ENCODE data around the gene SURF4.

SURF4 gene

GRCh38 chr9:133375724-133376654 lies at the start of gene SURF4, which contains the start of gene STKLD1:
Gene SURF4 (minus strand): TSS chr9:133376060. CDS start chr9:133375969, 91 bp downstream.
Gene STKLD1 (plus strand): TSS chr9:133376366. CDS start chr9:133376474, 108 bp downstream.
- peak; percentile 98 for DNase-seq (ENCODE audit: low read depth, low spot score)

GRCh38 chr9:133425049-133425632 lies 49.3 kb upstream of the SURF4 start:
- no peak for DNase-seq (ENCODE audit: low read depth, low spot score)

DNA sequence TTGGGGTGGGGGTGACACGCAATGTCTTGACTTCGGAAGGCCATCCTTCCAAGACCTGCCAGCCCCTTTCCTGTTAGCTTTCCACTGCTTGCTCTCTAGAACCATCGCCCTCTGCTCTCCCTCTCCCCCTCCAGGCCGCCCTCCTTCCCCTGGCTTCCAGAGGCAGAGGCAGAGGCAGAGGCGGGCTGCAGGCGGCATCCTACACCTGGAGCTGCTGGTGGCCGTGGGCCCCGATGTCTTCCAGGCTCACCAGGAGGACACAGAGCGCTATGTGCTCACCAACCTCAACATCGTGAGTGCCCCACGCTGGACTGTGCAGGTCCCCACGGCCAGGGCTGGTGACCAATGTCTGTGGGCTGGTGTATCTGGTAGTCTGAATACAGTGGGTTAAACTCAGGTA lies 48.3 kb upstream of the SURF4 start:
- DNase-seq (ENCODE audit: low read depth, low spot score) = no peak

GRCh38 chr9:133423216-133423615 lies 47.4 kb upstream of the SURF4 start:
- no peak for DNase-seq (ENCODE audit: low read depth, low spot score)

GRCh38 chr9:133421615-133422542 lies 46.0 kb upstream of the SURF4 start, which contains the start of gene ADAMTS13:
Gene ADAMTS13 (plus strand): TSS chr9:133422367. CDS start chr9:133422444, 77 bp downstream.
- peak; percentile 78 for DNase-seq (ENCODE audit: low read depth, low spot score)

GRCh38 chr9:133420392-133420827 lies 44.5 kb upstream of the SURF4 start:
- peak; percentile 30 for DNase-seq (ENCODE audit: low read depth, low spot score)

- DNase-seq (ENCODE audit: low read depth, low spot score) = no peak
Measured at GRCh38 chr9:133419005-133419404, 43.1 kb upstream of the SURF4 start.

GRCh38 chr9:133417541-133418461 lies 41.9 kb upstream of the SURF4 start, which contains the start of gene REXO4:
Gene REXO4 (minus strand): TSS chr9:133418010. CDS start chr9:133417844, 166 bp downstream.
- DNase-seq (ENCODE audit: low read depth, low spot score) = peak; percentile 96

- DNase-seq (ENCODE audit: low read depth, low spot score) = no peak
Measured at GRCh38 chr9:133415170-133415569, 39.3 kb upstream of the SURF4 start.

- DNase-seq (ENCODE audit: low read depth, low spot score) = no peak
Measured at GRCh38 chr9:133408042-133408441, 32.2 kb upstream of the SURF4 start.

DNA sequence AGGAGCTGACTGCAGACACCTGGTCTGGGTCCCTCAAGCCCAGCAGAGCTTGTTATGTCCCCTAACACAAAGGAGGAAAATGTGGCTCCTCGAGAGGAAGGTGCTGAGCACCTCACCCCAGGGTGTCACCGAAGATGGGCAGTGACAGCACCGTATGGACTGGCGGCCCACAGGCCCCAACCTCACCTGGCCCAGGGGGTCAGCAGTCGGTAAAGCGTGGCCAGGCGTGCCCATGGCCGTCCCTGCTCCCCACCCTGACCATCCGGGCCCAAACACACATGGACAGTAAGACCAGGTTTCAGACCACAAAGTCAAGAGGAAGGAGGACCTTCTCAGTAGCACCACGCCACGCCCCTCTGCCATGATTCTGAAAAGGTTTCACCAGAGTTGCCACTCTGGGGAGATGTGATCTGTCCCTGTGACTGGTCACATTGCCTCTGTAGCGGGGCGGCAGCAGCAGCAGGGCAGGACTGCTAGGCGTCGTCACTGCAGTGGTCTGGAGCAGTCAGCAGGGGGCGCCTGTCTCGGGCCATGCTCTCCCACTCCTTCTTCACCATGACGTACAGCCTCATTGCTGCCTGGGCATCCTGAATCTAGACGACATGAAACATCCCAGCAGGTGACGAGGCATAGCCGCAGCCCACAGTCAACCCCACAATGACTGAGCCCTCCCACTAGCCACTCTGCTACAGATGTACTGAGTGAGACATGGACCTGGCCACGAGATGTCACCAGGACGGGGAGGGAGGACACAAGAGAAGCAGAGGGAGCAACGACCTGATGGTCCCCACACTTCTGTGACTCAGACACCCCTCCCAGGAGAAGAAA lies 30.8 kb upstream of the SURF4 start:
- peak; percentile 92 for DNase-seq (ENCODE audit: low read depth, low spot score)

GRCh38 chr9:133405508-133406438 lies 29.9 kb upstream of the SURF4 start:
- no peak for DNase-seq (ENCODE audit: low read depth, low spot score)

- DNase-seq (ENCODE audit: low read depth, low spot score) = no peak
Measured at GRCh38 chr9:133404454-133405002, 28.7 kb upstream of the SURF4 start.

DNA sequence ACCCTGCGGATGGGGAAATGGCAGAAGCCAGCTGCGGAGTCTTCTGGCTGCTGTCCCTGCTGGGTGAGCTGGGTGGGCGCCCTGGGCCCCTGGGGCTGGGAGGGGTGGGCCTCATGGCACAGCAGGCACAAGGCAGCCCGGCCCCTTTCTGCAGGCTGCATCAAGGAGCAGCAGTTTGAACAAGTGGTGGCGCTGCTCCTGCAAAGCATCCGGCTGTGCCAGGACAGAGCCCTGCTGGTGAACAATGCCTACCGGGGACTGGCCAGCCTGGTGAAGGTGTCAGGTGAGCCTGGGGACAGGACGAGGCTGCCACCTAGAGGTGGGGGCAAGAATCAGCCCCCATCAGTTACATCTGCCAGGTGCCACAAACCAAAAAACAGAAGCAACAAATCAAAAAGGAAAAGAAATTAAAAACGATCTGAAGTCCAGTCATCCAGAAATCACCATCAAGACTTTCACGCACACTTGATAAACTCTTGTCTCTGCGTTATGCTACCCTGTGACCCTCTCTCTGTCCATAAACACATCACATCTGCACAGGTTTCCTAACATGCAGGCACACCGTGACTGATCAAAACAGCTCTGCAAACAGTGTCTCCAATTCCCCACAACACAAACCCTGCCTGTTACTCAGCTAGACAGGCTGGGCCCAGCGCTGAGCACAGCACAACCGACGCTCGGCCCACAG lies 28.1 kb upstream of the SURF4 start:
- DNase-seq (ENCODE audit: low read depth, low spot score) = peak; percentile 51

GRCh38 chr9:133402689-133403088 lies 26.8 kb upstream of the SURF4 start:
- DNase-seq (ENCODE audit: low read depth, low spot score) = no peak

DNA sequence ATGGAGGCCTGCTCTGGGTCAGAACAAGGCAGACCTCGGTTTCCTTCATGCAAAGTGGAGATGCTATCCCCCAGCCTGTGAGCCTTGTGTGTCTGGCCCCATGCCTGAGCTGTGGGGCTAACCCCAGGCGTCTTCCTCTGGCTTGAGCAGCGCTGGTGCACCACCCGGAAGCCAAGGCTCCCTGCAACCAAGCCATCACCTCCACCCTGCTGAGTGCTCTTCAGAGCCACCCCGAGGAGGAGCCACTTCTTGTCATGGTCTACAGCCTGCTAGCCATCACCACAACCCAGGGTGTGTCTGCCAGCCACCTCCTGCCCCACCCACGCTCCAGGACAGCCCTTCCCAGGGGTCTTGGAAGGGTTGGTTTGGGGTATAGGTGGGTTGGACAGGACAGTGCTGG lies 25.7 kb upstream of the SURF4 start:
- no peak for DNase-seq (ENCODE audit: low read depth, low spot score)

GRCh38 chr9:133400292-133400691 lies 24.4 kb upstream of the SURF4 start:
- no peak for DNase-seq (ENCODE audit: low read depth, low spot score)
